GM18507 (cell line): ENCODE results near the gene SYT3.
"Not testable (repeated sequence)": the region's sequence is repeated elsewhere in the genome, so short reads cannot be mapped to it uniquely, and the experiment has no call there.

Experiments used
- DNase-seq: peaks from one replicate; pipeline ENCODE4 v3.0.0; 2011; ENCODE audit warnings: low read depth; ENCODE audit not compliant: insufficient read length; ENCODE audit errors: extremely low spot score
- FAIRE-seq: peaks from 2 replicates; lab custom pipeline; 2011; peaks lifted over from hg19 to GRCh38; lab: Jason Lieb, UNC

Gene SYT3

DNA sequence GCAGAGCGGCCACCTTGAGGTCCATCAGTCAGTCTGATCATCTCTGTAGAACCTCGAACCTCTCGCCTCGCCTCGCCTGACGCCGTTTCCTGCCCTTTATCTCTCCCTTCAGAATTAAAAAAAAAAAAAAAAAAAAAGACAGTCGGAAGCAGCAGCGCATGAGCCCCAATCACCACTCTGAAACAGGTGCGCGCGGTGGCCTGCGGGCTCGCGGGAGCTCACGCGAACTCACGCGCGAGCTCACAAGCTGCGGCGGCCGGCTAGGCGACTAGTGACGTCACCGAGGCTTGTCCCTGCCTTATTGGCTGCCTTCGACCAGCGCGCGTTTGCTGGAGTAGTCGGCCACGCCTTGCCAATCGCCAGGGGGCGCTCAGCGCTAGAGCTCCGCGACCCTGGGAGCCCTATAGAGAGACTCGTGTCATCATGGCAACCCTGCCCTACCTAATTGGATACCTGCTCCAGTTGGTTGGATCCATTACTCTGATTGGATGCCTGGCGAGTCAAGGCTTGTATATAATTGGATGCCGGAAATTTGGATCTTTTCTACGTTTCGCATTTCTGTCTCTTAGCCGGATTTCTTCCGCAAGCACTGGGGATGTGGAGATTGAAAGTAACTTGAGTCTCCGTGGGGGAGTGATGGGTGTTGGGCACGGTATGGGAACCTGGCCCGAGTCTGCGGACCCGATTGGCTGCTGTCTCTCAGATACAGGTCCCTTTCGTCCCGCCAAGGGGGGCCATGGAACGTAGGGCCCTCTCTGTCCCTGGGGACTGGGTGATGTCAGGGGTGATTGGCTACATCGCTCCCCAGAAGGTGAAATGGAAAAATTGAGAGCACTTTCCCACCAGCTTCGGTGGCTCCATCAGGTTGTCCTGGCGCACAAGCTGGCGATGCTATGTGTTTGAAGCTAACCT, 31.6 kb downstream of the SYT3 start:
- DNase-seq (peak; percentile 81), FAIRE-seq (peak; percentile 75)

DNA sequence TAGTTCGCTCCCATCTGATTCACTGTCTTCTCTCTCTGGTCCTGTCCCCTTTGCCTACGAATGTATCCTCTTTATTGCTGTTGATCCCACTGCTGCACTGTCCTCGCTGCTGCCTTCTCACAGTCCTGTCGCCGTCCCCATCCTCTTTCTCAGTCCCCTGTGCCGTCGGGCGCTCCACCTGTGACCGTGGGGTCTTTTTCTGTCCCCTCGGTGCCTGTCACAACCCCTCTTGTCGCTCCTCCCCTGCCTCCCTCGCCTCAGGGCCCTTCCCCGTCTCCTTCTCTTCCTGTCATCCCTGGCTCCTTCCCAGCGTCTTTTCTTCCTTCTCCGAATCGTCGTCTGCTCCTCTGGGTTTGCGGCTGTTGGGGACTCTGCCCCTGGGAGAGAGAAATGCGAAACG, 32.3 kb downstream of the SYT3 start:
- FAIRE-seq = no peak
- no peak for DNase-seq

DNA sequence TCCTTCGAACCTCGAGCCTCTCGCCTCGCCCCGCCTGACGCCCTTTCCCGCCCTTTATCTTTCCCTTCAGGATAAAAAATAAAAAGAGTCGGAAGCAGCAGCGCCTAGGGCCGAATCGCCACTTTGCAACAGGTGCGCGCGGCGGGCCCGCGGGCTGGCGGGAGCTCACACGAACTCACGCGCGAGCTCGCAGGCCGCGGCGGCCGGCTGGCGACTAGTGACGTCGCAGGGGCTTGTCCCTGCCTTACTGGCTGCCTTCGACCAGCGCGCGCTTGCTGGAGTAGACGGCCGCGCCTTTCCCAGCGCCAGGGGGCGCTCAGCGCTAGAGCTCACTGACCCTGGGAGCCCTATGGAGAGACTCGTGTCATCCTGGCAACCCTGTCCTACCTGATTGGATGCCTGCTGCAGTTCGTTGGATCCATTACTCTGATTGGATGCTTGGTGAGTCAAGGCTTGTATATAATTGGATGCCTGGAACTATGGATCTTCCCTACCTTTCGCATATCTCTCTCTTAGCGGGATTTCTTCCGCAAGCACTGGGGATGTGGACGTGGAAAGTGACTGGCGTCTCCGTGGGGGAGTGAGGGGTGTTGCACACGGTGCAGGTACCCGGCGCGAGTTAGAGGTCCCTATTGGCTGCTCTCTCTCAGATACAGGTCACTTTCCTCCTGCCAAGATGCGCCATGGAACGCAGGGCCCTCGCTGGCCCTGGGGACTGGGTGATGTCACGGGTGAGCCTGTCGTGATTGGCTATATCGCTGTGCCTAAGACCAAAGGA, 33.4 kb downstream of the SYT3 start:
- FAIRE-seq, DNase-seq: not testable (repeated sequence)

DNA sequence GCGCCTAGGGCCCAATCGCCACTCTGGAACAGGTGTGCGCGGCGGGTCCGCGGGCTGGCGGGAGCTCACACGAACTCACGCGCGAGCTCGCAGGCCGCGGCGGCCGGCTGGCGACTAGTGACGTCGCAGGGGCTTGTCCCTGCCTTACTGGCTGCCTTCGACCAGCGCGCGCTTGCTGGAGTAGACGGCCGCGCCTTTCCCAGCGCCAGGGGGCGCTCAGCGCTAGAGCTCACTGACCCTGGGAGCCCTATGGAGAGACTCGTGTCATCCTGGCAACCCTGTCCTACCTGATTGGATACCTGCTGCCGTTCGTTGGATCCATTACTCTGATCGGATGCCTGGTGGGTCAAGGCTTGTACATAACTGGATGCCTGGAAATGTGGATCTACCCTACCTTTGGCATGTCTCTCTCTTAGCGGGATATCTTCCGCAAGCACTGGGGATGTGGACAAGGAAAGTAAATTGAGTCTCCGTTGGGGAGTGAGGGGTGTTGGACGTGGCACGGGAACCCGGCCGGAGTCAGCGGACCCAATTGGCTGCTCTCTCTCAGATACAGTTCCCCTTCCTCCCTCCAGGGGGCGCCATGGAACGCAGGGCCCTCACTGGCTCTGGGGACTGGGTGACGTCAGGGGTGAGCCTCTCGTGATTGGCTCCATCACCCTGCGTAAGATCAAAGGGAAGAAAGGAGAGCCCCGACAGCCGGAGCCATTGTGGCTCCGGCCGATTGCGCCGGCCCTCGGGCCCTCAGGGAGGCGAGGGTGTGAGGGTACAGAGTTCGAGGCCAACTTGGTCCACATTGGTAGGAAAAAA, 35.2 kb downstream of the SYT3 start:
- not testable (repeated sequence) for DNase-seq, FAIRE-seq

DNA sequence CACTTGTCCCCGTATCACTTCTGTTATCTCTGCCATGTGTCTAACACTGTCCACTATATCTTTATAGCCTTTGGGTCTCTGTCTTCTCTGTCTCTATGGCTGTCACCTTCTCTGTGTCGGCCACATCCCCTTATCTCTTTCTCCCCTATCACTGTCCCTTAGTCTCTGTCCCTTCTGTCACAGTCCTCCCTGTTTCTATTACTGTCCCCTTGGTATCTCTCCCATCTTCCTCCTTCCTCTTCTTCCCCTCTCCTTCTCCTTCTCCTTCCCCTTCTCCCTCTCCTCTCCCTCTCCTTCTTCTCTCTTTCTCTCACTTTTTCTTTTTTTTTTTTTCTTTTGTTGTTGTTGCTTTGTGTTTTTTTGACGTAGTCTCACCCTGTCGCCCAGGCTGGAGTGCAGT, 36.7 kb downstream of the SYT3 start:
- DNase-seq (no peak), FAIRE-seq (no peak)

DNA sequence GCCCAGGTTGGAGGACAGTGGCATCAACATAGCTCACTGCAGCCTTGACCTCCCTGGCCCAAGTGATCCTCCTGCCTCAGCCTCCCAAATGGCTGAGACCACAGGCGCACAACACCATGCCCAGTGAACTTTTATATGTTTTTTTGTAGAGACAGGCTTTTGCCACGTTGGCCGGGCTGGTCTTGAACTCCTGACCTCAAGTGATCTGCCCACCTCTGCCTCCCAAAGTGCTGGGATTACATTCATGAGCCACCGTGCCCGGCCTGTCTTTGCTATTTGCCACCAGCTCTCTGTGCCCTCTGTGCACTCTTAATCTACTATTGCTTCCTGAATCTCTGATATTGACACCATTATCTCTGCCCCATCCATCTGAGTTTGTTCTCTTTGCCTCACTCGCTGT, 37.2 kb downstream of the SYT3 start:
- no peak for FAIRE-seq
- DNase-seq = no peak

DNA sequence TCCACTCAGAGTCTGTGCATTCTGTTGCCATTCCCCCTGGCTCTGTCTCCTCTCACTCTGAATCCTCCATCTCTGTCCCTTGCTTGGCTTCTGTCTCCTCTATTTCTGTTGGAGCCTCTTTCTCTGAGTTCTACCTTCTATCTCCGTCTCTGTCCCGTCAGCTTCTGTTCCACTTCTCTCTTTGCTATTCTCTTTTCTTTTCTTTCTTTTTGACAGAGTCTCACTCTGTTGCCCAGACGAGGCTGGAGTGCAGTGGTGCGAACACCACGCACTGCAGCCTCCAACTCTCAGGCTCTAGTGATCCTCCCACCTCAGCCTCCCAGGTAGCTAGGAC, 37.6 kb downstream of the SYT3 start:
- FAIRE-seq = no peak
- no peak for DNase-seq

DNA sequence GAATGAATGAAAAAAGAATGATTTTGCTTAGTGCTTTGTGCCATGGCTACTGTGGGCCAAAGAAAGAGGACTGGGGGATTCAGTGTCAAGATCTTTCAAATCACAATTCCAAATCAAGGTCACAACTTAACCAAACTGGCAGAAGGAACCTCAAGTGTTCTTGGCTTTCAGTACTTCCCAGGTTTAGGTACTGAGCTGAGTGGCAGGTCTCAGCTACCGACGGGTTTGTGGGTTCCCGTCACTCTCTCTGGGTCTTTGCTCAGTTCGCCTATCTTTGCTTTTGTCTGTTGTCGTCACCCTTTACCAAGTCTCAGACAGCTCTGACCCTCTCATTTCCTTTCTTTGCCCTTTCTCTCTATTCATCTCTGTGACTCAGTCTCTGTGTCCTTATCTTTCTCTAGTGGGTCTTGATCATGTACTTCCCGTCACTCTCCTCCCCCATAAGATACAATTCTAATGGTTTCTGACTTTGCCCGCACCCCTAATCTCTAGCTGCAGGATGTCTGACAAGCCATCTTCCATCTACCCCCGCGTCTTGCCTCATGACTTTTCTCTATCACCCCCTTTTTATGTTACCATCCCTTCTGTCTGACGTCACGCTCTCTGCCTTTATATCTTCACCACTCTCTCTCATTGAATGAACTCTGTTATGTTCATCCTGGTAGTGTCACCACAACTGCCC, 38.1 kb downstream of the SYT3 start:
- no peak for DNase-seq
- no peak for FAIRE-seq

DNA sequence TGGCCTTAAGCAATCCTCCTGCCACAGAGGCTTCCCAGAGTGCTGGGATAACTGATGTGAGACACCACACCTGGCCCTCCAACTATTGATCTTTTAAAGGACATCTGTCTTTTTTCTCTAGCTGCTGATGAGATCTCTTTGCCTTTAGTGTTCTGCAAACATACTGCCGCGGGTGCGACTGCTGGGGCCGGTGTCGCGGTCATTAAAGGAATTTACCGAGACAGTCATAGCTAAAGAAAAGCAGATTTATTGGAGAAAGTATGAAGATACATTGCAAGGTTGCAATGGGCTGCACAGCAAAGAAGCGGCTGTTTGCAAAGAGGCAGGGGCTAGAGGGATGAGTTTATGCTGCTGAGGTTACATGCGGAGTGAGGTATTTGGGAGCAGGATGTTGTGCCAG, 40.3 kb downstream of the SYT3 start:
- DNase-seq = no peak
- FAIRE-seq = no peak

DNA sequence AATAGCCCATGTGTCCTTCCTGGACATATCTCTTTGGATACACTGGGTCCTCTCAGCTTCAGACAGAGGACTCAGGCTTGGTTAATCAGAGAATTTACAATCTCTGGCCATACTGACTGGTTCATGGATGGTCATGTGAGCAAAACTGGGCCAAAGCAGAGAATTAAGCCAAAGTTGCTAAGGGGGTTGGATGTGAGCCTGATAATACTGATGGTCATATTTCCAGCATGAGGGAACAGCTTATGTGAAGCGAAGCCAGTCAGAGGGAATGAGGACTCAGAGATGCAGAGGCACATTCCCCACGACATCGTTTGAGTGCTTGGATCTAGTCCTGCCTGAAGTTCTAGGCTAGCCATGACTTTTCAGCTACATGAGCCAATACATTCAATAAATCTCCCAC, 49.5 kb downstream of the SYT3 start:
- DNase-seq (no peak), FAIRE-seq (no peak)

DNA sequence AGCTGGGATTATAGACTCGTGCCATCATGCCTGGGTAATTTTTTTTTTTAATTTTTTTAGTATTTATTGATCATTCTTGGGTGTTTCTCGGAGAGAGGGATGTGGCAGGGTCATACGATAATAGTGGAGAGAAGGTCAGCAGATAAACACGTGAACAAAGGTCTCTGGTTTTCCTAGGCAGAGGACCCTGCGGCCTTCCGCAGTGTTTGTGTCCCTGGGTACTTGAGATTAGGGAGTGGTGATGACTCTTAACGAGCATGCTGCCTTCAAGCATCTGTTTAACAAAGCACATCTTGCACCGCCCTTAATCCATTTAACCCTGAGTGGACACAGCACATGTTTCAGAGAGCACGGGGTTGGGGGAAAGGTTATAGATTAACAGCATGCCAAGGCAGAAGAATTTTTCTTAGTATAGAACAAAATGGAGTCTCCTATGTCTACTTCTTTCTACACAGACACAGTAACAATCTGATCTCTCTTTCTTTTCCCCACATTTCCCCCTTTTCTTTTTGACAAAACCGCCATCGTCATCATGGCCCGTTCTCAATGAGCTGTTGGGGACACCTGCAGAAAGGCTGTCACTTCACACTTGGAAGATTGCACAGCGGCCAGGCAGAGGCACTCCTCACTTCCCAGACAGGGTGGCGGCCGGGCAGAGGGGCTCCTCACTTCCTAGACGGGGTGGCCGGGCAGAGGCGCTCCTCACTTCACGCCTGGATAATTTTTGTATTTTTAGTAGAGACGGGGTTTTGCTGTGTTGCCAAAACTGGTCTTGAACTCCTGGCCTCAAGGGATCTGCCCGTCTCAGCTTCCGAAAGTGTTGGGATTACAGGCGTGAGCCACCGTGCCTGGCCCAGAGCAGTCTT, 57.7 kb downstream of the SYT3 start:
- not testable (repeated sequence) for FAIRE-seq, DNase-seq

DNA sequence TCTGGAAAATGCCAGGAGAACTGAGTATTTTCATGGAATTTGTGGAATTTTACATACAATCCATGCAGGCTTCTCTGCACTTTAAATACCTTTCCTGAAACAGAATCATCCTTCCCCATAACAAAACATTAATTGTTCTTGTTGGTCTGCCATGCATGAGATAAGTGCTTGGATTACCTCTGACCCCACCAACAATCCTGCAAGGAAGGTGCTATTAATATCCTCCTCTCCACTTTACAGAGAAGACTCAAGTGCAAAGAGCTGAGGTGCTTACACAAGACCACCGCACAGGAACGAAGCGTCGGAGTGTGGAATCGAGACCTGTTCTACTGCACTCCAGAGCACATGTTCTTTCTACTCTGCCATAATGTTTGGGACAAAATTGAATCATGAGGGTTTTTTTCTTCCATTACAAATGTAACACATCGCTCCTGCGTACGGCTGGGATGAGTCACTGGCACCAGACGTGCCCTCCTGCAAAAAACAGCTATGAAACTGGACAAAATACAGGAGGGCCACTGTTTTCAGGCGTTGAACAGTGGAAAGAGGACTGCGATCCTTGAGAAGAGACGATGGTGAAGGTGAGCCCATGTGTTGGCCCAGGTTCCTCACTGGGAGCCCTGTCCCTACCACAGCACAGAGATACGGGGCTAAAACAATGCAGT, 58.6 kb downstream of the SYT3 start:
- DNase-seq (no peak), FAIRE-seq (no peak)

DNA sequence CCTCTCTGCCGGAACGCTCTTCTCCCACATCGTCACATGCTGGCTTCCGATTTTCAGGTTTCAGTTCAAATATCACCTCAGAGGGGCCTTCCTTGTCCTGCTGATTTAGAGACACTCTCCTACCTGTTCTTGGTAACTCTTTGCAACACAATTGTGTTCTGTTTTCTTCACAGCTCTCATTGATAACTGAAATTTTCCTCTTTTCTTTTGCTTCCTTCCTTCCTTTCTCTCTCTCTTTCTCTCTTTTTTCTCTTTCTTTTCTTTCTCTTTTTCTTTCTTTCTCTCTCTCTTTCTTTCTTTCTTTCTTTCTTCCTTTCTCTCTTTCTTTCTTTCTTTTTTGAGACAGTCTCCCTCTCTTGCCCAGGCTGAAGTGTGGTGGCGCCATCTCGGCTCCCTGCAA, 59.4 kb downstream of the SYT3 start:
- DNase-seq (no peak), FAIRE-seq (no peak)

DNA sequence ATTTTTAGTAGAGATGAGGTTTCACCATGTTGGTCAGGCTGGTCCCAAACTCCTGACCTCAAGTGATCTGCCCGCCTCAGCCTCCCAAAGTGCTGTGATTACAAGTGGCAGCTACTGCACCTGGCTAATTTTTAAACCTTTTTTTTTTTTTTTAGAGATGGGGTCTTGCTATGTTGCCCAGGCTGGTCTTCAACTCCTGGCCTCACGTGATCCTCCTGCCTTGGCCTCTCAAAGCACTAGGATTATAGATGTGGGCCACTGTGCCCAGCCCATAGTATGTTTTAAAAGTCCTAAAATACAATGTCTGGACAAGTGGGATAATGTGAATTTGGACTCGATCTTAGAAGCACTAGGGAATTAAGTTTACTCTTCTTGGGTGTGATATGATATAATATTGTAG, 62.9 kb downstream of the SYT3 start:
- DNase-seq, FAIRE-seq: not testable (repeated sequence)

DNA sequence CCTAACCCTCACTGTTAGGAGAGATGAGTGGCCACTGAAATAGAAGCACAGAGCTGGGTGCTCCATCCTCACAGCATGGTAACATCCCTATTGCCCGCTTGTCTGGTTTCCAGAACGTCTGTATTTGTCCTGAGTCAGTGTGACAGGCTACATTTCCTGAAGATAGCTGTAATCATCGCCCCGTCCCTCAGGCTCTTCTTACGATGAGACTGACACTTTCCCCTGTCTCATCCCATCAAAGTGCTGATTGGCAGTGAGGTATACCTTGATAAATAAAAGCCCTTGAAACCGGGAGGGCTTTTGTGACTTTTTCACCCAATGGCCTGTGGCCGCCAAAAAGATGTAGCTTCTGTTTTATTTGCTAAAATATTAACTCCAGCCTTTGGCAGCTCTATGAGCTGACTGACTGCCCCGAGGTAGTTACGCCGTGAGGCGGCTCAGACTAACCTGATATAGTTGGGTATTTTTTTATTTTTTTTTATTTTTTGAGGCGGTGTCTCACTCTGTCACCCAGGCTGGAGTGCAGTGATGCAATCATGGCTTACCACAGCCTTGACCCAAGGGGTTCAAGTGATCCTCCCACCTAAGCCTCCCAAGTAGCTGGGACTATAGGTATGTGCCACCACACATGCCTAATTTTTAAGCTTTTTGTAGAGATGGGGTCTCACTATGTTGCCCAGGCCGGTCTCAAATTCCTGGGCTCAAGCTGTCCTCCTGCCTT, 65.8 kb downstream of the SYT3 start:
- FAIRE-seq (no peak), DNase-seq (no peak)
